Amygdala (tissue), 56 donors: Measurements from ENCODE around the gene ZNF592.
"Not testable (repeated sequence)": the region's sequence is repeated elsewhere in the genome, so short reads cannot be mapped to it uniquely, and the experiment has no call there.

Source experiments
- DNase-seq, 56 donors: peaks; one replicate each; lab custom pipeline; 2025; lab: John Stamatoyannopoulos, UW

The ZNF592 gene

GRCh38 chr15:84748274-84749110 is at the start of gene ZNF592:
ZNF592 (plus strand) TSS chr15:84748592; CDS start chr15:84782676, 34,084 bp downstream.
- peak in 53 of 56 donors; percentile 9 to 88 (median 73) for DNase-seq

GRCh38 chr15:84699538-84700191 is 48.7 kb upstream of the ZNF592 start:
- DNase-seq, result no peak

GRCh38 chr15:84702961-84703482 is 45.4 kb upstream of the ZNF592 start:
- peak in 16 of 56 donors; percentile 4 to 66 (median 18) for DNase-seq

GRCh38 chr15:84703808-84704207 is 44.6 kb upstream of the ZNF592 start:
- DNase-seq, result no peak

GRCh38 chr15:84714372-84714771 is 34.0 kb upstream of the ZNF592 start:
- no peak for DNase-seq

GRCh38 chr15:84714821-84715220 is 33.6 kb upstream of the ZNF592 start:
- DNase-seq, result no peak

- DNase-seq, result peak in 15 of 56 donors; percentile 26 to 67 (median 46)
Observed at GRCh38 chr15:84715441-84716035, 32.9 kb upstream of the ZNF592 start.

- peak; percentile 80 to 100 (median 97) for DNase-seq
Observed at GRCh38 chr15:84716036-84716732, 32.2 kb upstream of the ZNF592 start, which contains the start of gene SEC11A. SEC11A (minus strand) TSS chr15:84716139; CDS start chr15:84716075, 64 bp downstream.

- no peak for DNase-seq
Observed at GRCh38 chr15:84721371-84721770, 27.0 kb upstream of the ZNF592 start.

- no peak for DNase-seq
Observed at GRCh38 chr15:84722628-84723027, 25.8 kb upstream of the ZNF592 start.

- DNase-seq, result peak in 1 of 56 donors; percentile 7
Observed at GRCh38 chr15:84725001-84725491, 23.3 kb upstream of the ZNF592 start.

- no peak for DNase-seq
Observed at GRCh38 chr15:84727429-84727828, 21.0 kb upstream of the ZNF592 start.

GRCh38 chr15:84731774-84732173 is 16.6 kb upstream of the ZNF592 start:
- no peak for DNase-seq

- DNase-seq, result peak in 2 of 56 donors; percentile 1 to 7
Observed at GRCh38 chr15:84734794-84735479, 13.5 kb upstream of the ZNF592 start.

GRCh38 chr15:84735480-84736061 is 12.8 kb upstream of the ZNF592 start:
- DNase-seq, result not testable (repeated sequence)

- DNase-seq, result no peak
Observed at GRCh38 chr15:84736375-84736774, 12.0 kb upstream of the ZNF592 start.

GRCh38 chr15:84737005-84737404 is 11.4 kb upstream of the ZNF592 start:
- DNase-seq, result no peak

GRCh38 chr15:84740691-84741090 is 7.7 kb upstream of the ZNF592 start:
- no peak for DNase-seq

GRCh38 chr15:84741121-84741520 is 7.3 kb upstream of the ZNF592 start:
- DNase-seq, result no peak
